Erythroblast (primary cell): ENCODE results near the gene MAX.

Experiments
- GATA1 ChIP-seq: IDR thresholded peaks from 2 replicates; pipeline ENCODE4 v1.6.1; 2011; ENCODE audit warnings: low read depth, mild to moderate bottlenecking, control low read depth, low read length, moderate library complexity
- POLR2A ChIP-seq: IDR thresholded peaks from 2 replicates; pipeline ENCODE4 v1.6.1; 2011; ENCODE audit warnings: mild to moderate bottlenecking, low read length

DNA sequence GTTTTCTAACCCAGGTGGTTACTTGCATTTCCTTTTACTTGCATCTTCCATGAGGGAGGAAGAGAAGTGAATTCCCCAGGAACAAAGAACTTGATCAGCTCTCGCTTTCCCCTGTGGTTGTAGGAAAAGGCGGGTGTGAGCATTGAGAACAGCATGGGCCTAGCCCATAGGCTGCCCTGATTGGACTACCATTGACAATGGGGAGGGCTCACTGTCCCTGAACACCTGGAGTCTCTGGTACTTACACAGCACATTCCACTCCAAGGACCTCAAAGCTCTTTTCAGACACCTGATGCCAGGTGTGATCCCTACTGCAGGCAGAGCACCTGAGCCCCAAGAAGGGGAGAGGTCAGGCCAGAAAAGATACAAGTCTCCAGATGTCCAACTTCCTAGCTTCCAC, 25.0 kb downstream of the MAX start:
- TF ChIP-seq POLR2A = no peak
- no peak for TF ChIP-seq GATA1
